Limb (tissue), 2 donors: Measurements from ENCODE around the gene PARD3B.

Experiments
- DNase-seq, 2 donors: peaks; one replicate each; pipeline ENCODE4 v3.0.0-alpha.2; 2016; ENCODE audit errors: extremely low spot score in 2 of 2

PARD3B gene

GRCh38 chr2:205593891-205594290 lies 1048.6 kb downstream of the PARD3B start:
- no peak for DNase-seq

GRCh38 chr2:205596581-205596980 lies 1051.3 kb downstream of the PARD3B start:
- DNase-seq, result no peak

GRCh38 chr2:205605638-205606304 lies 1060.5 kb downstream of the PARD3B start:
- DNase-seq, result no peak

GRCh38 chr2:205607146-205607545 lies 1061.9 kb downstream of the PARD3B start:
- DNase-seq, result no peak

GRCh38 chr2:205609113-205609512 lies 1063.8 kb downstream of the PARD3B start:
- peak in 1 of 2 donors; percentile 58 for DNase-seq

GRCh38 chr2:205610437-205610836 lies 1065.2 kb downstream of the PARD3B start:
- no peak for DNase-seq

- no peak for DNase-seq
Measured at GRCh38 chr2:205612636-205613035, 1067.4 kb downstream of the PARD3B start.

- DNase-seq, result no peak
Measured at GRCh38 chr2:205613970-205614559, 1068.8 kb downstream of the PARD3B start.

- no peak for DNase-seq
Measured at GRCh38 chr2:205614965-205615364, 1069.7 kb downstream of the PARD3B start.

GRCh38 chr2:205617905-205618304 lies 1072.6 kb downstream of the PARD3B start:
- DNase-seq, result no peak

GRCh38 chr2:205619600-205619999 lies 1074.3 kb downstream of the PARD3B start:
- no peak for DNase-seq

GRCh38 chr2:205627085-205627484 lies 1081.8 kb downstream of the PARD3B start:
- DNase-seq, result no peak

GRCh38 chr2:205628422-205628821 lies 1083.1 kb downstream of the PARD3B start:
- DNase-seq, result no peak

- DNase-seq, result no peak
Measured at GRCh38 chr2:205629091-205629776, 1084.0 kb downstream of the PARD3B start.

GRCh38 chr2:205633994-205634393 lies 1088.7 kb downstream of the PARD3B start:
- no peak for DNase-seq

GRCh38 chr2:205636549-205637319 lies 1091.5 kb downstream of the PARD3B start:
- DNase-seq, result no peak

GRCh38 chr2:205637320-205637602 lies 1092.0 kb downstream of the PARD3B start:
- DNase-seq, result no peak

- DNase-seq, result no peak
Measured at GRCh38 chr2:205637779-205638503, 1092.7 kb downstream of the PARD3B start.

- DNase-seq, result no peak
Measured at GRCh38 chr2:205640716-205641115, 1095.4 kb downstream of the PARD3B start.

- no peak for DNase-seq
Measured at GRCh38 chr2:205642599-205643356, 1097.5 kb downstream of the PARD3B start.

- DNase-seq, result no peak
Measured at GRCh38 chr2:205643391-205643885, 1098.2 kb downstream of the PARD3B start.
